ENCODE data around the gene GRHL3. TPM values are rescaled to one million over a fixed set of nuclear protein-coding genes. Genes with fewer than 3 reads are reported as not detected.

The GRHL3 gene
- total RNA-seq, 1 donor from 2014 or later, result 9.9 TPM

GRCh38 chr1:24279590-24280232 lies 39.4 kb upstream of the GRHL3 start:
- TF ChIP-seq, protein P1, sequence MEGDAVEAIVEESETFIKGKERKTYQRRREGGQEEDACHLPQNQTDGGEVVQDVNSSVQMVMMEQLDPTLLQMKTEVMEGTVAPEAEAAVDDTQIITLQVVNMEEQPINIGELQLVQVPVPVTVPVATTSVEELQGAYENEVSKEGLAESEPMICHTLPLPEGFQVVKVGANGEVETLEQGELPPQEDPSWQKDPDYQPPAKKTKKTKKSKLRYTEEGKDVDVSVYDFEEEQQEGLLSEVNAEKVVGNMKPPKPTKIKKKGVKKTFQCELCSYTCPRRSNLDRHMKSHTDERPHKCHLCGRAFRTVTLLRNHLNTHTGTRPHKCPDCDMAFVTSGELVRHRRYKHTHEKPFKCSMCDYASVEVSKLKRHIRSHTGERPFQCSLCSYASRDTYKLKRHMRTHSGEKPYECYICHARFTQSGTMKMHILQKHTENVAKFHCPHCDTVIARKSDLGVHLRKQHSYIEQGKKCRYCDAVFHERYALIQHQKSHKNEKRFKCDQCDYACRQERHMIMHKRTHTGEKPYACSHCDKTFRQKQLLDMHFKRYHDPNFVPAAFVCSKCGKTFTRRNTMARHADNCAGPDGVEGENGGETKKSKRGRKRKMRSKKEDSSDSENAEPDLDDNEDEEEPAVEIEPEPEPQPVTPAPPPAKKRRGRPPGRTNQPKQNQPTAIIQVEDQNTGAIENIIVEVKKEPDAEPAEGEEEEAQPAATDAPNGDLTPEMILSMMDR (conservative IDR thresholded peaks at IDR 0.05; ENCODE audit: low read depth, low read length), result no peak
- DNase-seq (ENCODE audit: low read depth), result no peak

DNA sequence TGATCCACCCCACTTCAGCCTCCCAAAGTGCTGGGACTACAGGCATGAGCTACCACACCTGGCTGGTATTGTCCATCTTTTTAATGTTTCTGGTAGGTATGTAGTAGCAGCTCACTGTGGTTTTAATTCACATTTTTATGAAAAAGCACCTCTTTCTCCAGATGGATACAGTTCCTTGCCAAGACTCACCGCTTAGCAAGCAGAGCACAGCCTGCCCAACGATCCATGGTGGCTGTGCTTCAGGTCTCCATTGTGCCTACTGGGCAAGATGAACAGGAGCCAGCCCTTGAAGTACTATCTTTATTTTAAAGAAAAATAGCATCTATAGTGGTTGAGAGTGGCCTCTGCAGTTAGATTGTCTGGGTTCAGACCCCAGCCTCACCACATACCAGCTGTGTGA lies 37.6 kb upstream of the GRHL3 start:
- TF ChIP-seq, protein P1 (conservative IDR thresholded peaks at IDR 0.05; ENCODE audit: low read depth, low read length), result no peak
- no peak for DNase-seq (ENCODE audit: low read depth)
- H3K4me3 ChIP-seq (ENCODE audit: low read depth, low read length), result no peak overlapping the region

More at GRCh38 chr1:24279590-24280232, 39.4 kb upstream of the GRHL3 start:
- H3K4me3 ChIP-seq (ENCODE audit: low read depth, low read length), result no peak overlapping the region

DNA sequence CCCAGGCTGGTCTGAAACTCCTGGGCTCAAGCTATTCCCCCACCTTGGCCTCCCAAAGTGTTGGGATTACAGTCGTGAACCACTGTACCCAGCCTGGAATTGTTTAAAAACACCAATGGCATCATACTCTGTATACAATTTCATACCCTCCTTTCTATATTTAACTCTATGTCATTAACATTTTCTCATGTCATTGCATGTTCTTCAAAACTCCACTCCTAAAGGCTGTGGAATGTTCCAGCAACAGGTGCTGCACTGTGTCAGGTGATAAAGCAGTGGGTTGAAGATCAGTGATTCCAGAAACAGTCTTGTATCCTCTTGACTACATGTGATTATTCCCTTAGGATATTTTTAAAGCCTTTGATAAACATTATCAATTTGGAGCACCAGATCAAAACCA lies 36.7 kb upstream of the GRHL3 start:
- TF ChIP-seq, protein P1 (conservative IDR thresholded peaks at IDR 0.05; ENCODE audit: low read depth, low read length), result no peak
- no peak for DNase-seq (ENCODE audit: low read depth)

GRCh38 chr1:24283326-24284155 lies 35.6 kb upstream of the GRHL3 start:
- TF ChIP-seq, protein P1 (conservative IDR thresholded peaks at IDR 0.05; ENCODE audit: low read depth, low read length), result no peak
- no peak overlapping the region for H3K4me3 ChIP-seq (ENCODE audit: low read depth, low read length)
- no peak for DNase-seq (ENCODE audit: low read depth)

More for the DNA sequence above, 36.7 kb upstream of the GRHL3 start:
- no peak overlapping the region for H3K4me3 ChIP-seq (ENCODE audit: low read depth, low read length)

DNA sequence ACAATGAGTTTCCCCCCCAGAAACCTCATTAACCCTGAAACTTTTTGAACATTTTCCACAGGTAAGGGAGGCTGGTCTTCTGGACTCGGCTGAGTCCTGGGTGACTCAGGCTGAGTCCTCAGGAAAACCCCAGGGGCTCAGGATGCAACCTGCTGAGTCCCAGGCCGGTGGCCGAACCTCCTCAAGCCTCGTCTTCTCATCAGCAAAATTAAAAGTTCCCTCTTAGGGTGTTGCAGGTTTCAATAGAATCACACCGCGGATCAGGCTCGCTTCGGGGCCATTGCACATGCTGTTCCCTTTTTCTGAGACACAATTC lies 35.0 kb upstream of the GRHL3 start:
- no peak for DNase-seq (ENCODE audit: low read depth)
- TF ChIP-seq, protein P1 (conservative IDR thresholded peaks at IDR 0.05; ENCODE audit: low read depth, low read length), result no peak
- H3K4me3 ChIP-seq (ENCODE audit: low read depth, low read length), result no peak overlapping the region

- no peak overlapping the region for H3K4me3 ChIP-seq (ENCODE audit: low read depth, low read length)
- no peak for DNase-seq (ENCODE audit: low read depth)
- TF ChIP-seq, protein P1 (conservative IDR thresholded peaks at IDR 0.05; ENCODE audit: low read depth, low read length), result no peak
Measured at GRCh38 chr1:24285231-24285630, 33.9 kb upstream of the GRHL3 start.

Data from epithelial cell of proximal tubule (primary cell).